Stimulated activated CD8-positive, alpha-beta memory T cell treated with anti-CD3 and anti-CD28 coated beads, Interleukin-12 subunit alpha, Interleukin-12 subunit beta, amount 100 ng/mL, for 4 hours (primary cell): ENCODE measurements around the gene PHETA1.
"Not testable (repeated sequence)": the region's sequence is repeated elsewhere in the genome, so short reads cannot be mapped to it uniquely, and the experiment has no call there.

Experiments
- DNase-seq: peaks from one replicate; pipeline ENCODE4 v3.0.0-alpha.2; 2020; ENCODE audit warnings: low read depth

PHETA1 gene

GRCh38 chr12:111349101-111349747, 19.7 kb downstream of the PHETA1 start:
- DNase-seq, result no peak

- DNase-seq, result no peak
Measured at GRCh38 chr12:111347891-111348644, 20.8 kb downstream of the PHETA1 start.

GRCh38 chr12:111344254-111344875, 24.5 kb downstream of the PHETA1 start:
- no peak for DNase-seq

- DNase-seq, result no peak
Measured at GRCh38 chr12:111343181-111343580, 25.7 kb downstream of the PHETA1 start.

- DNase-seq, result no peak
Measured at GRCh38 chr12:111342376-111342775, 26.5 kb downstream of the PHETA1 start.

- DNase-seq, result no peak
Measured at GRCh38 chr12:111341426-111342065, 27.3 kb downstream of the PHETA1 start.

GRCh38 chr12:111340680-111341079, 28.2 kb downstream of the PHETA1 start:
- DNase-seq, result not testable (repeated sequence)

GRCh38 chr12:111340231-111340630, 28.7 kb downstream of the PHETA1 start:
- DNase-seq, result no peak

GRCh38 chr12:111339321-111339938, 29.5 kb downstream of the PHETA1 start:
- DNase-seq, result no peak

- no peak for DNase-seq
Measured at GRCh38 chr12:111338096-111338495, 30.8 kb downstream of the PHETA1 start.

- DNase-seq, result no peak
Measured at GRCh38 chr12:111337371-111337770, 31.5 kb downstream of the PHETA1 start.

GRCh38 chr12:111336411-111336810, 32.5 kb downstream of the PHETA1 start:
- DNase-seq, result not testable (repeated sequence)

GRCh38 chr12:111335811-111336210, 33.1 kb downstream of the PHETA1 start:
- no peak for DNase-seq

GRCh38 chr12:111335301-111335700, 33.6 kb downstream of the PHETA1 start:
- DNase-seq, result not testable (repeated sequence)

GRCh38 chr12:111334393-111334915, 34.4 kb downstream of the PHETA1 start:
- DNase-seq, result no peak

- no peak for DNase-seq
Measured at GRCh38 chr12:111330800-111331752, 37.8 kb downstream of the PHETA1 start.

- no peak for DNase-seq
Measured at GRCh38 chr12:111328138-111328537, 40.8 kb downstream of the PHETA1 start.

GRCh38 chr12:111327474-111327873, 41.4 kb downstream of the PHETA1 start:
- no peak for DNase-seq

GRCh38 chr12:111322336-111323250, 46.3 kb downstream of the PHETA1 start:
- no peak for DNase-seq

- DNase-seq, result no peak
Measured at GRCh38 chr12:111321317-111321716, 47.6 kb downstream of the PHETA1 start.
